Hypothalamus (tissue), 51 donors: ENCODE results near the gene APBA1.

Experiments
- DNase-seq, 51 donors: peaks; one replicate each; lab custom pipeline; 2025; lab: John Stamatoyannopoulos, UW

The APBA1 gene

GRCh38 chr9:69658987-69659675 is 13.0 kb downstream of the APBA1 start:
- no peak for DNase-seq

- DNase-seq: no peak
Measured at GRCh38 chr9:69657269-69657668, 14.9 kb downstream of the APBA1 start.

GRCh38 chr9:69655065-69655464 is 17.1 kb downstream of the APBA1 start:
- DNase-seq: no peak

GRCh38 chr9:69653261-69653660 is 18.9 kb downstream of the APBA1 start:
- DNase-seq: no peak

- DNase-seq: no peak
Measured at GRCh38 chr9:69649566-69650250, 22.5 kb downstream of the APBA1 start.

- DNase-seq: no peak
Measured at GRCh38 chr9:69647804-69648203, 24.4 kb downstream of the APBA1 start.

- DNase-seq: peak in 1 of 51 donors; percentile 6
Measured at GRCh38 chr9:69646810-69647209, 25.4 kb downstream of the APBA1 start.

- DNase-seq: peak in 16 of 51 donors; percentile 1 to 47 (median 18)
Measured at GRCh38 chr9:69645488-69645887, 26.7 kb downstream of the APBA1 start.

- no peak for DNase-seq
Measured at GRCh38 chr9:69643098-69643497, 29.1 kb downstream of the APBA1 start.

- DNase-seq: no peak
Measured at GRCh38 chr9:69637817-69638200, 34.4 kb downstream of the APBA1 start.

GRCh38 chr9:69637193-69637816 is 34.9 kb downstream of the APBA1 start:
- no peak for DNase-seq

GRCh38 chr9:69633716-69634115 is 38.5 kb downstream of the APBA1 start:
- DNase-seq: no peak

- DNase-seq: no peak
Measured at GRCh38 chr9:69632768-69633167, 39.4 kb downstream of the APBA1 start.

GRCh38 chr9:69627281-69627680 is 44.9 kb downstream of the APBA1 start:
- no peak for DNase-seq

GRCh38 chr9:69623276-69623675 is 48.9 kb downstream of the APBA1 start:
- no peak for DNase-seq

- peak in 2 of 51 donors; percentile 9 to 15 for DNase-seq
Measured at GRCh38 chr9:69622676-69623075, 49.5 kb downstream of the APBA1 start.

GRCh38 chr9:69621730-69622460 is 50.3 kb downstream of the APBA1 start:
- DNase-seq: no peak

GRCh38 chr9:69620731-69621130 is 51.4 kb downstream of the APBA1 start:
- no peak for DNase-seq

GRCh38 chr9:69619233-69619632 is 52.9 kb downstream of the APBA1 start:
- no peak for DNase-seq

- no peak for DNase-seq
Measured at GRCh38 chr9:69617006-69617405, 55.2 kb downstream of the APBA1 start.

- DNase-seq: no peak
Measured at GRCh38 chr9:69615880-69616279, 56.3 kb downstream of the APBA1 start.
